ENCODE data around the gene CELSR3. TPM values are rescaled to one million over a fixed set of nuclear protein-coding genes. Genes with fewer than 3 reads are reported as not detected.

Gene CELSR3, protein sequence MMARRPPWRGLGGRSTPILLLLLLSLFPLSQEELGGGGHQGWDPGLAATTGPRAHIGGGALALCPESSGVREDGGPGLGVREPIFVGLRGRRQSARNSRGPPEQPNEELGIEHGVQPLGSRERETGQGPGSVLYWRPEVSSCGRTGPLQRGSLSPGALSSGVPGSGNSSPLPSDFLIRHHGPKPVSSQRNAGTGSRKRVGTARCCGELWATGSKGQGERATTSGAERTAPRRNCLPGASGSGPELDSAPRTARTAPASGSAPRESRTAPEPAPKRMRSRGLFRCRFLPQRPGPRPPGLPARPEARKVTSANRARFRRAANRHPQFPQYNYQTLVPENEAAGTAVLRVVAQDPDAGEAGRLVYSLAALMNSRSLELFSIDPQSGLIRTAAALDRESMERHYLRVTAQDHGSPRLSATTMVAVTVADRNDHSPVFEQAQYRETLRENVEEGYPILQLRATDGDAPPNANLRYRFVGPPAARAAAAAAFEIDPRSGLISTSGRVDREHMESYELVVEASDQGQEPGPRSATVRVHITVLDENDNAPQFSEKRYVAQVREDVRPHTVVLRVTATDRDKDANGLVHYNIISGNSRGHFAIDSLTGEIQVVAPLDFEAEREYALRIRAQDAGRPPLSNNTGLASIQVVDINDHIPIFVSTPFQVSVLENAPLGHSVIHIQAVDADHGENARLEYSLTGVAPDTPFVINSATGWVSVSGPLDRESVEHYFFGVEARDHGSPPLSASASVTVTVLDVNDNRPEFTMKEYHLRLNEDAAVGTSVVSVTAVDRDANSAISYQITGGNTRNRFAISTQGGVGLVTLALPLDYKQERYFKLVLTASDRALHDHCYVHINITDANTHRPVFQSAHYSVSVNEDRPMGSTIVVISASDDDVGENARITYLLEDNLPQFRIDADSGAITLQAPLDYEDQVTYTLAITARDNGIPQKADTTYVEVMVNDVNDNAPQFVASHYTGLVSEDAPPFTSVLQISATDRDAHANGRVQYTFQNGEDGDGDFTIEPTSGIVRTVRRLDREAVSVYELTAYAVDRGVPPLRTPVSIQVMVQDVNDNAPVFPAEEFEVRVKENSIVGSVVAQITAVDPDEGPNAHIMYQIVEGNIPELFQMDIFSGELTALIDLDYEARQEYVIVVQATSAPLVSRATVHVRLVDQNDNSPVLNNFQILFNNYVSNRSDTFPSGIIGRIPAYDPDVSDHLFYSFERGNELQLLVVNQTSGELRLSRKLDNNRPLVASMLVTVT (N-terminal part only)
- 1 to 10 TPM; 1.2 to 1.6 (median 1.3) TPM for polyA plus RNA-seq (ENCODE audit: insufficient read length in 3 of 3)
- long read RNA-seq, donor 1, result 0 reads
- long read RNA-seq, donor 2, result 0 reads
- long read RNA-seq, donor 3, result 0 reads
- long read RNA-seq, donor 4, result 0 reads
- long read RNA-seq, donor 5, result 0 reads
- long read RNA-seq, donor 6, result 0 reads
- long read RNA-seq, donor 7, result 0 reads
- long read RNA-seq, donor 8, result 0 reads
- long read RNA-seq, donor 9, result 0 reads
- long read RNA-seq, donor 10, result 0 reads
- long read RNA-seq, donor 11, result 0 reads
- long read RNA-seq, donor 12, partial matches to known transcripts, result 0 of 1 reads
- long read RNA-seq, donor 12, other reads (novel, unspliced or antisense), result 0 of 1 reads
- long read RNA-seq, donor 13, result 0 reads
- long read RNA-seq, donor 14, result 0 reads
- long read RNA-seq, donor 15, result 0 reads
- long read RNA-seq, donor 16, result 0 reads

GRCh38 chr3:48662753-48663488, at the start of gene CELSR3:
CELSR3 (minus strand) TSS chr3:48662886; CDS start chr3:48662634, 252 bp downstream.
- peak; percentile 79 for DNase-seq

GRCh38 chr3:48711727-48712126, 49.0 kb upstream of the CELSR3 start:
- DNase-seq, result no peak

DNA sequence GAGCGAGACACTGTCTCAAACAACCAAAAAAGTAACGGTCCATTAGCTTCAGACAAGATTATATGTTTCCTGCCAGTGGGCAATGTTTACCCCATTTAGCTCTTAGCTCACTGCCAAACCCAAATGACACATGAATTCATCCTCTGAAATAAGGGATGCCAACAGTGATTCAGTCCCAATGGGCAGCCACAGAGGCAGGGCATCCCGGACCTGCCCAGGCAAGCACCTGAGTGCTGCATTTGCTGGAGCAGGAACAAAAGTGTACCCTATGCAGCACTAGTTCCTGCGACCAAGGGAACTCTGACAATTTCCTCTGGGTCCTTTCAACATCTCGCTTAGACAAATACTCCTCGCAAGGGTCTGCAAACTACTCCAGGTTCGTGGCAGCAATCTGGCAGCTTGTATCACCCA, 46.4 kb upstream of the CELSR3 start:
- DNase-seq, result no peak

- DNase-seq, result no peak
These were observed 45.8 kb upstream of the CELSR3 start for GRCh38 chr3:48708481-48708889.

DNA sequence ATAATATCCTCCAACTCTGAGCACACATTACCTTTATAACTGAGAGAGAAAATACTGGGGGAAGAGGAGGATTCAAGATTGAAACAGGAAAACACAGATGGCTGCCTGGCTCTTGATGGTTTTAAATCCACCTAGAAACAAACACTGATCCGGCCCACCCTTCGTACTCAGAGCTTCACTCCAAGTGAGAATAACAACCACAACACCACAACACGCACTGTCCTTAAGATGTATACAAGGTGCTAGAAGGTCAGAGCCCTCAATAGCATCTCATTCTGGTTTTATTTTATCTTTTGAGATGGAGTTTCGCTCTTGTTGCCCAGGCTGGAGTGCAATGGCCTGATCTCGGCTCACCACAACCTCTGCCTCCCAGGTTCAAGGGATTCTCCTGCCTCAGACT, 44.5 kb upstream of the CELSR3 start:
- DNase-seq, result no peak

DNA sequence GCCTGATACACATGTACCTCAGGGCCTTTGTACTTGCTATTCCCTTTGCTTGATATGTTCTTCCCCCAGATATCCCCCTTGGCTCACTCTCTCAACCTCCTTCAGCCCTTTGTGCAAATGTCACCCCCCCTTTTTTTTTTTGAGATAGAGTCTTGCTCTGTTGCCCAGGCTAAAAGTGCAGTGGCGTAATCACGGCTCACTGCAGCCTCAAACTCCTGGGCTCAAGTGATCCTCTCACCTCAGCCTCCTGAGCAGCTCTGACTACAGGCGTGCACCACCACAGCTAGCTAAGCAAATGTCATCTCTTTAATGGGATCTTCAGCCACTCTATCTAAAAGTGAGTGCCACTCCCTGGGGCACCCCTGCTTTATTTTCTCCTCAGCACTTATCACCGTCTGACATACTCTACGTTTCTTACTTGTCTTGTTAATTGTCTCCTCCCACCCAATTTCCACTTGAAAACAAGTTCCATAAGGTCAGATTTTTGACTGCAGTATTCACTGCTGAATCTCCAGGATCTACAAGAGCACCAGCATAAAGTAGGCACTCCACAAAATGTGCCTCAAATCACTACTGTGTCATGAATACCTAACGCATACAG, 39.7 kb upstream of the CELSR3 start:
- DNase-seq, result no peak

DNA sequence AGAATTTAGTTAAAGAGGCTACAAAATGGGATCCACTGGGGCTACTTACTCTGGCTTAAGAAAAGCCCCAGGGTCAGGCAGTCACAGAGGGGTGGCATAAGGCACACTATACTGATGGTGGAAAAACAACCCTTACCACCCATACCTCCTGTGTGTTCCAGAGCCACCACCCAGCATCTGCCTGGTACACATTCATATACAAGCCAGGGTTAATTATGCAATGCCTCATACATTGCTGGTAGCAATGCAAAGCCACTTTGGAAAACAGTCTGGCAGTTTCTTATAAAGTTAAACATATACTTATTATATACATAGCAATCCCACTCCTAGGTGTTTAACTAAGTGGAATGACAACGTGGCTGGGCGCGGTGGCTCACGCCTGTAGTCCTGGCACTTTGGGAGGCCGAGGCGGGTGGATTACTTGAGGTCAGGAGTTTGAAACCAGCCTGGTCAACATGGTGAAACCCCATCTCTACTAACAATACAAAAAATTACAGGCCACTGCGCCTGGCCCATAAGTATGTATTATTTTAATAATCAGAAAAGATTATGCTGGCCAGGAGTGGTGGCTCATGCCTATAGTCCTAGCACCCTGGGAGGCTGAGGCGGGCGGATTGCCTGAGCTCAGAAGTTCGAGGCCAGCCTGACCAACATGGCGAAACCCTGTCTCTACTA, 38.2 kb upstream of the CELSR3 start:
- no peak for DNase-seq

DNA sequence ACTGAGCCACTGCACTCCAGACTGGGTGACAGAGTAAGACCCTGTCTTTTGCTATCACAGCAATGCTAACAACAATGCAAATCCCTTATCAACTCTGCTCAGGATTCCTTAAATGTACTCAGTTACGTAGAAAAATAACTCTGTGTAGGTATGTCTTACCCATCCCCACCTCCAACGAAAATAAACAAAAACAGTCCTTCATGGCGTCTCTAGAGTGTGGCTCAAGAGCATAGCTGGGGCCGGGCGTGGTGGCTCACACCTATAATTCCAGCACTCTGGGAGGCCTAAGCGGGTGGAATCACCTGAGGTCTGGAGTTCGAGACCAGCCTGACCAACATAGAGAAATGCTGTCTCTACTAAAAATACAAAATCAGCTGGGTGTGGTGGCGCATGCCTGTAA, 36.2 kb upstream of the CELSR3 start:
- DNase-seq, result no peak

- DNase-seq, result no peak
These were observed 35.3 kb upstream of the CELSR3 start for GRCh38 chr3:48697952-48698351.

DNA sequence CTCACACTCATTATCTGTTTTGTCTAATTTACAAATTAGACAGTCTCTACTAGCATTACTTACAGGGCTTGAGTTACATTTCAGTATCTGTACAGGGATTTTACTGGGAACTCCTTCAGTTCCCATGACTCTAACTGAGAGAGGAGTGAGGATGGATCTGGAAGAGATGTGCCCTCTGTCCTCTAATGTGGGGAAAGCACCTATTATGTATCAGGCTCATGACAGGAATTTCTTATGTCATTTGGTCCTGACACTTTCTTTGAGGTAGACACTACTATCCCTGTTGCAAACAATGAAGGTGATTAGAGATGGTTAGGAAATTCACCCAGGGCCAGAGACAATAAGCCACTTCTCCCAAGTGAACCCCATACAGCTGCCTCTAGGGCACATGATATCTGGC, 33.9 kb upstream of the CELSR3 start:
- DNase-seq, result no peak

DNA sequence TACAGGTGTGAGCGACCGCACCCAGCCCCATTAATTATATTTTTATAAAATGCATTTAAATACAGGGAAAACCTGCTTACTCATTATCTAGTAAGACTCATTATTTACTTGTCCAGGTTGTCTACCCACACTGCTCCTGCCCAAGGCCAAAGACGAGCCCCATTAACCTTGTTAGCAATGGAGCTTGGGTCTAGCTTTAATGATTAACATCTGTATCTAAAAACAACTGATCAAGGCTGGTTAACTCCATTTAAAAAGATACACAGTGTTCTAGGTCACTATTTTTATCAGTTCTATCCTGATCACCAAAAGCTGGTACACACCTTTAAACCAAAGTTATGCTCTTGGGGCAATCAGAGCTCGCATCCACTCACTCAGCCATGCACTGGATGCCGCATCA, 33.5 kb upstream of the CELSR3 start:
- no peak for DNase-seq

DNA sequence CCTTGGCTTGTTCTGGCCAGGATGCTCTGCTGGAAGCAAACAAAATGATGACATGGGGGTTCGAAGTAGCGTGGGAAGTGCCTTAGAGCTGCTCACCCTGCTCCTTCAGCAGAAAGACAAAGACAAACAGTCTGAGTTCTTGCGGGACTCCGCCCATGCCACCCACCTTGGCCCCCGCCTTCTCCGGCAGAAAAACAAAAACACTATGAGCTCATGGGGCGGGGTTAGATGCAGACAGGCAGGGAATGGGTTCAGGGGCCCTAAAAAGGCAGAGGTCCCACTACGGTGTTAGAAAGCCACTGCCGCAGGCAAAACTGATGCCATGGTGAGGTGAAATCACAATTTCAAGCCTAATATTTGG, 32.7 kb upstream of the CELSR3 start:
- peak; percentile 41 for DNase-seq

DNA sequence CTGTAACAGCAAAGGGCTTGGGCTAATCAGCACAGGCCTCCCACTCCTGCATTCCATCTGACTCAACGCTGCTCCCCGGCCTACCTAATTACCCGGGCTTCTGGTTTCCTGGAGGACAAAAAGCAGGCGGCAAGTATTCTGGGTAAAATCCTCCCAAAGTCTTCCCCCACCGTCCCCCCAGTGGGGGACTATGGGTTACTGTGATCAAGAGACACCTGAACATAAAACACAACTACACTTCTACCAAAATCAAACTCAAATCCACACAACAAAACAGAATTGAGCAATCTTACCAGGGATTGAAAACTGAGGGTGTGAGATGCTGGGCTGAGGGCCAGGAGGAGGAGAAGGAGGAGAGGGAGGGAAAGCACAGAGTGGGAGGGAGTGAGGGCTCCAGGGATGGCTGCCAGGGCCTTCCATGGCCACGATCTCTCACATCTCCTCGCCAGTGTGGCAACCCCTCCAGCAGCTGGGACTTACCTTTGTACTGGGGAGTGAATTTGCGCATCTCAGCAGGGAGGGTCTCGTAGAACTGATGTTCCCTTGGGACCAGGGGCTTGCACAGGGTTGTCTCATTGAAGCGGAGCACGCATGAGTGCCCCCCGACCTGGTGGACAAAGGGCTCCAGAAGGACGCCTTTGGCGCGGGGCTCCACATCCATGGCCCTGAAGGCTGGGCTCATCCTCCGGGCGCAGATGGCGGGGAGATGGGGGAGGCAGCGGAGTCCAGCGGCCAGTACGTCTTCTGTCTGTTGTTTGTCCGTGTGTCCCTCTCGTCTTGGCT, 32.1 kb upstream of the CELSR3 start:
- DNase-seq, result no peak

DNA sequence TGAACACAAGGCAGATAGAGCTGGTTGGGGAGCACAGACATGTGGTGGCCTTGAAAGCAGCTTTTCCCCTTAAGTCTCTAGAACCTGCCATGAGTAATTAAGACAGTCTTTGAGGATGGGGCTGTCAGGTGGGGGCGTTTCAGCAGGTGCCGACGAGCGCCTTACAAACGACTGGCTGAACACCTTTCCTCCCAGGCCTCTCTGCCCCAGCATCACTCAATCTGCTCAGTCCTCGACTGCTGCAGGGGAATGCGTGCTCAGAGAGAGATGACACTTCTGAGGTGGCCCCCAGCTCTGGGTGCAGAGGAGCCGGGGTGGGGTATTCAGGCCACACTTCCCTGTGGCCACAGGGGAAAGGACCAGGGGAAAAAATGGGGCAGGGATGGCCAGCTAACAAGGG, 31.1 kb upstream of the CELSR3 start:
- no peak for DNase-seq

DNA sequence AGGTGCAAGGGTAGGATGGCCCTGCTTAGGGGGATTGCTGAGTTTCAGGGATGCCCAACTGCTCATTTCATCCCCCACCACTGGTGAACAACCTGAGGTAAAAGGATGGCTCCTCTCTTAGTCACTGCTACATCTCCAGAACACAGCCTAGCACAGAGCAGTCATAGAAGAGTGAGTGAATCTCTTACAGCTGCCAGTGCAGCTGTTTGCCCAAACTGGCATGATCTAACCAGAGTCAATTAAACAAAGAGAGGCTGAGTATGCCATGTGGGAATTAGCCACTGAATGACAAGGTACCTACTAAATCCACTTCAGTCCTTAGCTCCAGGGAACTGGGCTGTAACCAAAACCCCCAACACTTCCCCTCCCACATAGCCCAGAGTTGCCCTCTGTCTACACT, 29.9 kb upstream of the CELSR3 start:
- DNase-seq, result no peak

DNA sequence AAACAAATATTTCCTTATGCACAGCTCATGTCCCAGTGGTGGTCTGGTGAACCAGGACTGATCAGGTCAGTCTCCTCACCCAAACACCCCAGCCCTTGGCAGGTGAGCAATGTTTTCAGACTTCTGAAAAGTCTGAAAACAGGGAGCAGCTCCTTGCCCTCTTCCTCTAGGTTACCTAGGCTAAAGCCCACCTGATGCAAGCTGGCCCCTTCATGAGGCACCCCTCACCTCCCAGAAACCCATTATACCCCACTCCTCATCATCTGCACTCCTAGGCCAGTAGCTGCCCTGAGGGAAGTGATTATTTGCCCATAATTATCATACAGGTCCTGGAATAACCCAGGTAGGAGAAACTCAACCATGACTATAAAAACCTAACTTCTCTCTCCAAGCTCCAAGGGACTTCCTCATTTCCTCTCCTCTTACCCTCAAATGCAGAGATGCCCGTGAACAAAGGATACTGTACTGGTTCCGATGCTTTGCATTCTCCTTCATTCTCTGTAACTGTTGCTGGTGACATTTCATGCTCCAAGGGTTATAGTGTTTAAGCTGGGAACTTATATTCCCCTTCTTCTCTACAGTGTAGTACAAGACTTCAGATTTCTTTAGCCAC, 28.3 kb upstream of the CELSR3 start:
- no peak for DNase-seq

DNA sequence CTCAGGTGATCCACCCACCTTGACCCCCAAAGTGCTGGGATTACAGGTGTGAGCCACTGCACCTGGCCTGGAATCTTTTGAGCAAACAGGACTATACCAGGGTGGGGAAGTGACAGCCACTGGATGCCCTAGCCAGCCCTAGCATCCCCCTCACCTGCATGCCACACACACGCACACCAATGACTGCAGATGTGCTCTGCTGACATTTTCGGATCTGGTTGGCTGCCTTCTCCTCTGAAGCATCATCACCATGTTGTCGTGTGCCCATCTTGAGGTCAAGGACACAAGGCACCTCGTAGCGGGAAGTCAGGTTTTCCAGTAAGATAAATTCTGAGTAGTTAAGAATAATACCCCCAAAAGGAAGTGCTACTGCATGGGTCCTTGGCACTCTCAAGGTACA, 26.7 kb upstream of the CELSR3 start:
- no peak for DNase-seq

- no peak for DNase-seq
These were observed 26.0 kb upstream of the CELSR3 start for GRCh38 chr3:48688737-48689075.
